OCI-LY1 (cell line): ENCODE results near the gene NRAS.

Experiments
- H2AFZ ChIP-seq: fragments of 200-600 bp; sonication (generic), shearing (Covaris generic); 2 replicates; pipeline ENCODE4 v1.6.0; 2014; ENCODE audit warnings: antibody characterized with exemption, mild to moderate bottlenecking, low read length
- H3F3A ChIP-seq: fragments of 200-600 bp; sonication (generic), shearing (Covaris generic); 2 replicates; pipeline ENCODE4 v1.6.0; 2014; ENCODE audit warnings: mild to moderate bottlenecking, antibody characterized with exemption, low read length, moderate library complexity; ENCODE audit not compliant: insufficient read depth
- H3K27ac ChIP-seq: fragments of 200-600 bp; sonication (generic); 2 replicates; pipeline ENCODE4 v1.5.1; 2014; ENCODE audit warnings: low read length, mixed run types, mild to moderate bottlenecking, low read depth; ENCODE audit not compliant: poor library complexity, severe bottlenecking
- H3K27me3 ChIP-seq: fragments of 200-600 bp; sonication (generic); 2 replicates; pipeline ENCODE4 v1.6.0; 2014; ENCODE audit warnings: antibody characterized with exemption, mild to moderate bottlenecking, low read length, moderate library complexity; ENCODE audit not compliant: insufficient read depth
- H3K36me3 ChIP-seq: fragments of 200-600 bp; sonication (generic); 2 replicates; pipeline ENCODE4 v1.6.1; 2014; ENCODE audit warnings: mild to moderate bottlenecking, antibody characterized with exemption, low read length, moderate library complexity, mixed read lengths; ENCODE audit not compliant: insufficient read depth
- H3K4me1 ChIP-seq: fragments of 200-600 bp; sonication (generic); 2 replicates; pipeline ENCODE4 v1.5.1; 2014; ENCODE audit warnings: mild to moderate bottlenecking, low read length, moderate library complexity; ENCODE audit not compliant: insufficient read depth, severe bottlenecking
- H3K4me2 ChIP-seq: fragments of 200-600 bp; sonication (generic), shearing (Covaris generic); 2 replicates; pipeline ENCODE4 v1.6.1; 2014; ENCODE audit warnings: low read length
- H3K4me3 ChIP-seq: fragments of 200-600 bp; sonication (generic); 2 replicates; pipeline ENCODE4 v1.5.1; 2014; ENCODE audit warnings: low read length, low read depth, mild to moderate bottlenecking, mixed read lengths; ENCODE audit not compliant: poor library complexity, severe bottlenecking
- H3K79me2 ChIP-seq: fragments of 200-600 bp; shearing (Covaris generic); 2 replicates; pipeline ENCODE4 v1.6.1; 2016; ENCODE audit warnings: mixed run types, low read length, mixed read lengths; ENCODE audit not compliant: insufficient read depth
- H3K9ac ChIP-seq: fragments of 200-600 bp; sonication (generic), shearing (Covaris generic); 2 replicates; pipeline ENCODE4 v1.6.1; 2014; ENCODE audit warnings: mild to moderate bottlenecking, low read length, mixed read lengths
- H3K9me2 ChIP-seq: fragments of 200-600 bp; sonication (generic), shearing (Covaris generic); 2 replicates; pipeline ENCODE4 v1.6.1; 2014; ENCODE audit warnings: low read depth, mild to moderate bottlenecking, low read length, mixed read lengths
- H3K9me3 ChIP-seq: fragments of 200-600 bp; shearing (Covaris generic); 2 replicates; pipeline ENCODE4 v1.6.1; 2014; ENCODE audit warnings: low read length, mixed read lengths
- H4K20me1 ChIP-seq: fragments of 200-600 bp; sonication (generic), shearing (Covaris generic); 2 replicates; pipeline ENCODE4 v1.6.0; 2016; ENCODE audit warnings: mild to moderate bottlenecking, low read length; ENCODE audit not compliant: insufficient read depth
- CTCF ChIP-seq: fragments of 200-600 bp; sonication (generic), shearing (Covaris generic); IDR thresholded peaks from 2 replicates; pipeline ENCODE4 v1.5.1; 2017; ENCODE audit warnings: mild to moderate bottlenecking, antibody characterized with exemption, low read length, moderate library complexity, mixed read lengths
- EZH2 ChIP-seq: fragments of 200-600 bp; sonication (generic), shearing (Covaris generic); IDR thresholded peaks from 2 replicates; pipeline ENCODE4 v1.8.0; 2017; ENCODE audit warnings: borderline replicate concordance, mixed run types, mild to moderate bottlenecking, antibody characterized with exemption, low read length, moderate library complexity, mixed read lengths

NRAS gene

GRCh38 chr1:114707604-114708003 is 9.0 kb downstream of the NRAS start:
- H3K9me2 ChIP-seq, result no peaks in the 10 kb centered on the region
- H4K20me1 ChIP-seq, result no peaks in the 10 kb centered on the region
- H3K79me2 ChIP-seq, result no peaks in the 10 kb centered on the region
- H3K4me2 ChIP-seq, result no peak overlapping the region
- no peak for TF ChIP-seq EZH2
- TF ChIP-seq CTCF, result no peak
- no peaks in the 10 kb centered on the region for H3K27me3 ChIP-seq
- H3K9ac ChIP-seq, result no peak overlapping the region
- no peaks in the 10 kb centered on the region for H3K4me1 ChIP-seq
- H3K9me3 ChIP-seq, result no peaks in the 10 kb centered on the region
- no peaks in the 10 kb centered on the region for H3F3A ChIP-seq
- H3K4me3 ChIP-seq, result no peak overlapping the region
- no peak overlapping the region for H2AFZ ChIP-seq
- H3K36me3 ChIP-seq, result peaks cover 67% of the 10 kb centered on the region
- no peak overlapping the region for H3K27ac ChIP-seq

- Histone ChIP-seq H3K27ac (no peak overlapping the region), H3K4me3 (no peak overlapping the region), H3K79me2 (no peaks in the 10 kb centered on the region), H3K27me3 (no peaks in the 10 kb centered on the region), H3K36me3 (peaks cover 28% of the 10 kb centered on the region), H3K9ac (no peak overlapping the region), H3K9me3 (no peaks in the 10 kb centered on the region), H2AFZ (no peak overlapping the region), H3K4me2 (no peak overlapping the region), H4K20me1 (no peaks in the 10 kb centered on the region), H3K4me1 (no peaks in the 10 kb centered on the region), H3K9me2 (no peaks in the 10 kb centered on the region), H3F3A (no peaks in the 10 kb centered on the region)
- TF ChIP-seq EZH2, result no peak
- TF ChIP-seq CTCF, result no peak
Observed at GRCh38 chr1:114703242-114703641, 13.3 kb downstream of the NRAS start.

GRCh38 chr1:114702737-114703136 is 13.8 kb downstream of the NRAS start:
- no peak overlapping the region for H3K4me2 ChIP-seq
- no peaks in the 10 kb centered on the region for H3K4me1 ChIP-seq
- H3K36me3 ChIP-seq, result peaks cover 23% of the 10 kb centered on the region
- H3K9ac ChIP-seq, result no peak overlapping the region
- no peak overlapping the region for H3K4me3 ChIP-seq
- H3F3A ChIP-seq, result no peaks in the 10 kb centered on the region
- no peaks in the 10 kb centered on the region for H4K20me1 ChIP-seq
- no peaks in the 10 kb centered on the region for H3K9me2 ChIP-seq
- H3K27me3 ChIP-seq, result no peaks in the 10 kb centered on the region
- no peaks in the 10 kb centered on the region for H3K79me2 ChIP-seq
- no peak overlapping the region for H2AFZ ChIP-seq
- no peak overlapping the region for H3K27ac ChIP-seq
- no peaks in the 10 kb centered on the region for H3K9me3 ChIP-seq
- TF ChIP-seq EZH2, result no peak
- no peak for TF ChIP-seq CTCF
